AG10803 (cell line): ENCODE data around the gene TAF1A.

Source experiments
- DNase-seq: peaks from one replicate; pipeline ENCODE4 v3.0.0; 2010; ENCODE audit warnings: low read depth
- H3K4me3 ChIP-seq: 2 replicates; pipeline ENCODE4 v1.5.1; 2011; ENCODE audit warnings: mild to moderate bottlenecking, low read length, control low read depth
- CTCF ChIP-seq: conservative IDR thresholded peaks from 2 replicates; pipeline ENCODE4 v1.5.1; 2011; ENCODE audit warnings: mild to moderate bottlenecking, low read length, control low read depth, inconsistent platforms

TAF1A gene

GRCh38 chr1:222579316-222579715 is 10.4 kb downstream of the TAF1A start:
- no peak for TF ChIP-seq CTCF
- H3K4me3 ChIP-seq = no peak overlapping the region
- no peak for DNase-seq

- no peak overlapping the region for H3K4me3 ChIP-seq
- DNase-seq = no peak
- no peak for TF ChIP-seq CTCF
Observed at GRCh38 chr1:222570837-222571236, 18.9 kb downstream of the TAF1A start.

GRCh38 chr1:222561656-222562055 is 28.1 kb downstream of the TAF1A start:
- TF ChIP-seq CTCF = no peak
- DNase-seq = no peak

GRCh38 chr1:222557574-222557973 is 32.2 kb downstream of the TAF1A start:
- no peak overlapping the region for H3K4me3 ChIP-seq
- no peak for DNase-seq
- no peak for TF ChIP-seq CTCF

More at GRCh38 chr1:222561656-222562055, 28.1 kb downstream of the TAF1A start:
- no peak overlapping the region for H3K4me3 ChIP-seq

GRCh38 chr1:222557148-222557547 is 32.6 kb downstream of the TAF1A start:
- no peak overlapping the region for H3K4me3 ChIP-seq
- TF ChIP-seq CTCF = no peak
- DNase-seq = no peak

- no peak for TF ChIP-seq CTCF
- no peak overlapping the region for H3K4me3 ChIP-seq
- no peak for DNase-seq
Observed at GRCh38 chr1:222555992-222556615, 33.6 kb downstream of the TAF1A start.

GRCh38 chr1:222554177-222554576 is 35.6 kb downstream of the TAF1A start:
- TF ChIP-seq CTCF = no peak
- no peak for DNase-seq
- H3K4me3 ChIP-seq = no peak overlapping the region
